Lung (tissue), 12 donors: ENCODE measurements around the gene KLHL25. TPM values are rescaled to one million over a fixed set of nuclear protein-coding genes. Genes with fewer than 3 reads are reported as not detected.
A peak's percentile ranks its signal among the peaks of the same experiment; 100 is the strongest.

Source experiments
- ATAC-seq: fragments of 200-7000 bp; cut with Tn5 transposase; one replicate; pipeline ENCODE4 v1.9.1; 2020; ENCODE audit warnings: moderate number of reproducible peaks; ENCODE audit not compliant: insufficient read depth, low FRiP score
- DNase-seq, 3 donors: peaks; one replicate each; pipeline ENCODE4 v3.0.0-alpha.2; 2013 to 2017
- H3K27ac ChIP-seq, 2 donors: one replicate each; pipeline ENCODE4 v1.5.1; 2013; ENCODE audit warnings: mild to moderate bottlenecking in 2 of 2, moderate library complexity in 2 of 2, control low read depth in 1 of 2, inconsistent platforms in 1 of 2, low read depth in 1 of 2, low read length in 1 of 2
- H3K27me3 ChIP-seq, 3 donors: one replicate each; pipeline ENCODE4 v1.5.1; 2013; ENCODE audit warnings: low read length in 2 of 3; ENCODE audit not compliant: control insufficient read depth in 3 of 3, insufficient read depth in 3 of 3
- H3K36me3 ChIP-seq, 4 donors: one replicate each; pipeline ENCODE4 v1.5.1; 2013; ENCODE audit warnings: low read length in 4 of 4, mild to moderate bottlenecking in 1 of 4, moderate library complexity in 1 of 4; ENCODE audit not compliant: control insufficient read depth in 4 of 4, insufficient read depth in 4 of 4
- H3K4me1 ChIP-seq, 5 donors: one replicate each; pipeline ENCODE4 v1.5.1; 2013; ENCODE audit warnings: low read length in 5 of 5, mild to moderate bottlenecking in 2 of 5, moderate library complexity in 1 of 5; ENCODE audit not compliant: control insufficient read depth in 5 of 5, insufficient read depth in 5 of 5
- H3K4me3 ChIP-seq: one replicate; pipeline ENCODE4 v1.5.1; 2013; ENCODE audit warnings: mild to moderate bottlenecking, control low read depth, moderate library complexity
- H3K9ac ChIP-seq, 2 donors: one replicate each; pipeline ENCODE4 v1.5.1; 2013; ENCODE audit warnings: low read length in 2 of 2, control low read depth in 1 of 2; ENCODE audit not compliant: insufficient read depth in 1 of 2
- H3K9me3 ChIP-seq, 4 donors: one replicate each; pipeline ENCODE4 v1.5.1; 2013; ENCODE audit warnings: low read length in 3 of 4, mild to moderate bottlenecking in 1 of 4, moderate library complexity in 1 of 4; ENCODE audit not compliant: control insufficient read depth in 4 of 4, insufficient read depth in 3 of 4
- CTCF ChIP-seq: IDR thresholded peaks from 2 replicates; pipeline ENCODE4 v1.5.1; 2012; ENCODE audit warnings: mild to moderate bottlenecking; ENCODE audit errors: control extremely low read depth, extremely low read depth
- WGBS, 2 donors: extraction: QIAGEN DNeasy Blood & Tissue Kit; methylation state at CpG; one replicate each; pipeline ENCODE4 v1.1.7; 2013; 5-methylcytosine and 5-hydroxymethylcytosine counted together
- polyA plus RNA-seq, 2 donors: library from polyadenylated mRNA; stranded (reverse); fragments of 200-250 nt; gene quantifications; one replicate each; pipeline ENCODE4 v1.2.1, GENCODE V29; 2013
- total RNA-seq, 2 donors: library from RNA; depleted of rRNA in 1 of 2; stranded (reverse); fragments of >200 nt in 1 of 2; gene quantifications; one replicate each; pipeline ENCODE4 v1.2.1, GENCODE V29; 2014 to 2021
- donor health status: control.
- donor health status: control.
- donor health status: Bipolar disorder and iron deficiency.
- donor health status: healthy.
- donor health status: DM: yes; HTN: yes; CAD: no.

Gene KLHL25
- total and polyA plus RNA-seq, 4 donors: 3.0 to 9.2 (median 7.1) TPM

DNA sequence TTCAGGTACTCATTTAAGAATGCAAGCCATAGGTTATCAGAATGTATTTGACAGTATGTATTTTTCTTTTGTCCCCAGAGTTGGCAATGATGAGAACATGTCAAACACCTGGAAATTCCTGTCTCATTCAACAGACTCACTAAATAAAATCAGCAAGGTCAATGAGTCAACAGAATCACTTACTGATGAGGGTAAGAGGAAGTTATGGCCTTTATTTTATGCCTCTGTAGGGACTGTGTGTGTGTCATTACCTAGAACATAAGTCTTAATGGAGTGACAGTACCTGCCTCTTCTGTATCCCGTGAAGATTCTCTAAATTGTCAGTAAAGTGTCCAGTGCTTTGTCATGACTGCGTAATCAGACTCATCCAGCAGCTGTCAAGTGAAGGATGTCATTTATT lies 77.5 kb downstream of the KLHL25 start:
- ATAC-seq: no peak

GRCh38 chr15:85716261-85716660 lies 78.5 kb downstream of the KLHL25 start:
- Histone ChIP-seq H3K9me3 (no peaks in the 10 kb centered on the region), H3K4me3 (no peak overlapping the region), H3K4me1 (peaks cover 0 to 16% (median 0%) of the 10 kb centered on the region in 5 donors), H3K27me3 (no peaks in the 10 kb centered on the region), H3K36me3 (peaks cover 35 to 54% (median 44%) of the 10 kb centered on the region in 4 donors), H3K27ac (peak overlapping the region in 1 of 2 donors; percentile 56), H3K9ac (no peak overlapping the region)
- ATAC-seq: no peak
- TF ChIP-seq CTCF: no peak
- WGBS, 2 donors: 73 to 88% methylated on average over 3 of the region's 3 CpGs
- DNase-seq: no peak

More for the DNA sequence above, 77.5 kb downstream of the KLHL25 start:
- WGBS, 2 donors: 96 to 97% methylated on average over 2 of the region's 2 CpGs
- Histone ChIP-seq H3K4me3 (no peak overlapping the region), H3K27ac (peak overlapping the region in 1 of 2 donors; percentile 82), H3K27me3 (no peaks in the 10 kb centered on the region), H3K4me1 (peaks cover 0 to 23% (median 0%) of the 10 kb centered on the region in 5 donors), H3K9me3 (no peaks in the 10 kb centered on the region), H3K36me3 (peaks cover 38 to 56% (median 46%) of the 10 kb centered on the region in 4 donors), H3K9ac (no peak overlapping the region)
- no peak for DNase-seq
- TF ChIP-seq CTCF: no peak

DNA sequence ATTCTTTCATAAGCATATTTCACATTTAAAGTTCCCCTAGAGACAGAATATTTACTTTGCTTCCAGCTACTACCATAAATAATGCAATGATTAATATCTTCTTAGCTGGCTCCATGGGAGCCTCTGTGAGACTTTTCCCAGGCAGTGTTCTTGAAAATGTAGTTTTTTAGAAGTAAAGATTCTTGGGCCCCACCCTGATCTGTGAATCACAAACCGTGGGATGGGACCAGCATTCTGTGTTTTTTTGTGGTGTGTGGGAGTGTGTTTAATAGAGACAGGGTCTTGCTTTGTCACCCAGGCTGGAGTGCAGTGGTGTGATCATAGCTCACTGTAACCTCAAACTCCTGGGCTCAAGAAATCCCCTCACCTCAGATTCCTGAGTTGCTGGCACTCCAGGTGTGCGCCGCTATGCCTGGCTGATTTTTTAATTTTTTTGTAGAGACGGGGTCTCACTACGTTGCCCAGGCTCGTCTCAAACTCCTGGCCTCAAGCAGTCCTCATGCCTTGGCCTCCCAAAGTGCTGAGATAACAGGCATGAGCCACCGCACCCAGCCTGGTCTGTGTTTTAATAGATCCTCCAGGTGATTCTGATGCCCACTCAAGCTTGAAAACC lies 83.0 kb downstream of the KLHL25 start:
- no peaks in the 10 kb centered on the region for H3K27me3 ChIP-seq
- no peaks in the 10 kb centered on the region for H3K9me3 ChIP-seq
- 91 to 93% methylated on average over 7 of the region's 7 CpGs for WGBS, 2 donors
- peaks cover 17 to 36% (median 27%) of the 10 kb centered on the region in 4 donors for H3K36me3 ChIP-seq
- TF ChIP-seq CTCF: no peak
- H3K27ac ChIP-seq: no peak overlapping the region
- H3K4me1 ChIP-seq: peaks cover 7 to 23% (median 16%) of the 10 kb centered on the region in 5 donors
- DNase-seq (no peak), ATAC-seq (no peak)
- no peak overlapping the region for H3K9ac ChIP-seq
- no peak overlapping the region for H3K4me3 ChIP-seq

DNA sequence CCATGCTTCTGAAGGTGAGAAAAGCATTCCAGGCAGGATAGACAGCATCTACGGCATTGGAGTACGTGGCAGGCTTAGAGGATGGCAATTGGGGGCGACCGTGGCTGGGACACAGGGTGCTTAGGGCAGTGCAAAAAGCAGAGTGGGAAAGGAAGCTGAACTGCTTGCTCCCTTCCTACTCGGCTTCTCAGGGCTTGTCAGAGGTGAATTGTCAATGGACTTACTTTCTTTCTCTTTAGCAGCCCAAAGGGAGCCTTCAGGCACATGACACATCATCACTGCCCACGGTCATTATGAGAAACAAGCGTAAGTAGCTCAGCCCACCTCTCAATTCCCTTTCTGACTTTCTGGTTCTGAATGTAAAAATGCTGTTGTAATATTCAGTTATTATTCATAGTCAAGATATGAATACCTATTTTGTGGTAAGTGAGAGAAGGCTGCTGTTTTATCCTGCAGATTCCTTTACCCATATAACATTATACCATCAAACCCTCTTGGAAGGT lies 84.3 kb downstream of the KLHL25 start:
- DNase-seq (no peak), ATAC-seq (no peak)
- Histone ChIP-seq H3K9me3 (no peaks in the 10 kb centered on the region), H3K27ac (peak overlapping the region in 1 of 2 donors; percentile 55), H3K4me1 (peaks cover 10 to 32% (median 19%) of the 10 kb centered on the region in 5 donors), H3K27me3 (no peaks in the 10 kb centered on the region), H3K36me3 (peaks cover 16 to 30% (median 24%) of the 10 kb centered on the region in 4 donors), H3K9ac (no peak overlapping the region), H3K4me3 (no peak overlapping the region)
- WGBS, 2 donors: 94 to 96% methylated on average over 7 of the region's 7 CpGs
- no peak for TF ChIP-seq CTCF
